Epithelial cell of proximal tubule (primary cell): Measurements from ENCODE around the gene GNAZ. TPM values are rescaled to one million over a fixed set of nuclear protein-coding genes. Genes with fewer than 3 reads are reported as not detected.

Experiments used
- DNase-seq: peaks from one replicate; pipeline ENCODE4 v3.0.0-alpha.2; 2011; ENCODE audit warnings: low read depth
- H3K4me3 ChIP-seq: 2 replicates; pipeline ENCODE4 v1.5.1; 2011; ENCODE audit warnings: low read depth, mild to moderate bottlenecking, low read length
- total RNA-seq: library from RNA; depleted of rRNA; stranded (reverse); fragments of >200 nt; gene quantifications from 2 replicates; pipeline ENCODE4 v1.2.3, GENCODE V29; 2015
- TF ChIP-seq, protein P1 (sequence below): conservative IDR thresholded peaks from 2 replicates; pipeline ENCODE4 v1.5.1; 2012; ENCODE audit warnings: low read depth, mild to moderate bottlenecking, low read length

GNAZ gene
- total RNA-seq, 1 donor from 2014 or later, result 10.3 TPM

DNA sequence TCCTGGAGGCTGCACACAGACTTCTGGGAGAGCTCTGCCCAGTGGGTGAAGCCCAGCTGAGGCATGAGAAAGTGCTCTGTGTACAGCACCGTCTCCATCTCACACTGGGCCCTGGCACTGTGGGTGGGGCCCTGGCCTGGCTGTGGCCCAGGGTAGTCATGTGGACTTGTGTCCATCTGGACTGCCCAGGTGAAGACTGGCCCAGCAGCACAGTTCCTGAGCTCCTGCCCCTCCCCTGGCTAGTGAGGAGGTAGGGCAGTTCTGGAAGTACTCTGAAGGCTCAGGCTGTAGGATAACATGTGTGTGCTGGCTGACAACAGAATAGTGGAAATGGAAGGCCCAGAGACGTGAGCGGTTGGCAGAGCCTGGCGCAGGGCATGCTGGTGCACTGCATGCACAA is 36.0 kb downstream of the GNAZ start:
- TF ChIP-seq, protein P1, sequence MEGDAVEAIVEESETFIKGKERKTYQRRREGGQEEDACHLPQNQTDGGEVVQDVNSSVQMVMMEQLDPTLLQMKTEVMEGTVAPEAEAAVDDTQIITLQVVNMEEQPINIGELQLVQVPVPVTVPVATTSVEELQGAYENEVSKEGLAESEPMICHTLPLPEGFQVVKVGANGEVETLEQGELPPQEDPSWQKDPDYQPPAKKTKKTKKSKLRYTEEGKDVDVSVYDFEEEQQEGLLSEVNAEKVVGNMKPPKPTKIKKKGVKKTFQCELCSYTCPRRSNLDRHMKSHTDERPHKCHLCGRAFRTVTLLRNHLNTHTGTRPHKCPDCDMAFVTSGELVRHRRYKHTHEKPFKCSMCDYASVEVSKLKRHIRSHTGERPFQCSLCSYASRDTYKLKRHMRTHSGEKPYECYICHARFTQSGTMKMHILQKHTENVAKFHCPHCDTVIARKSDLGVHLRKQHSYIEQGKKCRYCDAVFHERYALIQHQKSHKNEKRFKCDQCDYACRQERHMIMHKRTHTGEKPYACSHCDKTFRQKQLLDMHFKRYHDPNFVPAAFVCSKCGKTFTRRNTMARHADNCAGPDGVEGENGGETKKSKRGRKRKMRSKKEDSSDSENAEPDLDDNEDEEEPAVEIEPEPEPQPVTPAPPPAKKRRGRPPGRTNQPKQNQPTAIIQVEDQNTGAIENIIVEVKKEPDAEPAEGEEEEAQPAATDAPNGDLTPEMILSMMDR, result no peak
- no peak overlapping the region for H3K4me3 ChIP-seq
- no peak for DNase-seq

DNA sequence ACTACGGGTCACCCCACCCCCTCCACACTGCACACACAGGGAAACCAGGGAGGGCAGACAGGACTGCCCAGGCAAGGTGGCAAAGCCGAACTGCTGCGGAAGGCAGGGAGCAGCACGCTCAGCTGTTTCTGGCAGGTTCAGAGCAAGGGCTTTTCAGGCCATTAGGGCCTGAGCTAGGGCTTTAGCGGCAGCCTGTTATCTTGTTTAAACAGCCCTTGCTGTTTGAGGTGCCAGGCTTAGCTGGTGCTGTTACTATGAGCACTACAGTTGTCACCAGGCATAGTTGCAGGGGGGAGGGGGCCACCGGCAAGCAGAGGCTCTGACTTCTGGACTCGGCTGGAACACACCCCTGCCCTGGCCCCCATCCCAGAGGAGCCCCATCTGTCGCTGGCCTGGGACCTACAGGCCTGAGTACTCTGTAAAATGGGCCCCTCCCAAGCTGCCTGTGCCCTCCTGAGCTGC is 36.6 kb downstream of the GNAZ start:
- TF ChIP-seq, protein P1, result no peak
- H3K4me3 ChIP-seq, result no peak overlapping the region
- DNase-seq, result no peak

DNA sequence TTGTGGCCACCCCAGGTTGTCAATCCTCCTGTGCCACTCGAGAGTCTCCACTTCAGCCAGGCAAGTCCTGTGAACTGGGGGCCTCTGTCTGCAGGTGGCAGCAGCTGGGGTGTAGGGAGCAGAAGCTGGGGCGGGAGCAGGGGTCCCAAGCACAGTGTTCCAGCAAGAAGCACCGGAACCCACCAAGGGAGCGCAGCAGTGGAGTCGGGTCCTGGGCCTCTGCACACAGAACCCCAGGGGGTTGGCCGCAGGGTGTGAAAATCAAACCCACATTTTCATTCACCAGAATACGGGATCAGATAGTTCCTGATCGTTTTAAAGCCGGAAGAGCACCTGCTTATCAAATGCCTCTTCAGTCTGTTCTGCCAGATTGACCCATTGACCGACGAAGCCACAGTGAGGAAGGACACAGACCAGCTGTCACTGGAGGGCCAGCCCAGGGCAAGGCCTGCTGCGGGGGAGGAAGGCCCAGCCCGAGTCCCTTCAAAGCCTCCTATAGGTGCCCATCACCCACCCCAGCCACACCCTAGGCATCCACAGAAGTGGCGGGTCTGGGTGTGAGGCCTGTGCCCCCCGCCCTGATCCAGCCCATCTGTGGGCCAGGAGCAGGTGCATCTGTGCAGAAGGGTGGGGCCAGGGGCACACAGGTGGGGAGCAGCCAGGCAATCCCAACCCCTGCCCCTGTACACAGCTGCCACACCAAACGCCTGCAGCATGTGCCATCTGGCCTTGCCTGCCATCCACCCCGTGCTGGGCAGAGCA is 37.3 kb downstream of the GNAZ start:
- TF ChIP-seq, protein P1, result no peak
- H3K4me3 ChIP-seq, result no peak overlapping the region

DNA sequence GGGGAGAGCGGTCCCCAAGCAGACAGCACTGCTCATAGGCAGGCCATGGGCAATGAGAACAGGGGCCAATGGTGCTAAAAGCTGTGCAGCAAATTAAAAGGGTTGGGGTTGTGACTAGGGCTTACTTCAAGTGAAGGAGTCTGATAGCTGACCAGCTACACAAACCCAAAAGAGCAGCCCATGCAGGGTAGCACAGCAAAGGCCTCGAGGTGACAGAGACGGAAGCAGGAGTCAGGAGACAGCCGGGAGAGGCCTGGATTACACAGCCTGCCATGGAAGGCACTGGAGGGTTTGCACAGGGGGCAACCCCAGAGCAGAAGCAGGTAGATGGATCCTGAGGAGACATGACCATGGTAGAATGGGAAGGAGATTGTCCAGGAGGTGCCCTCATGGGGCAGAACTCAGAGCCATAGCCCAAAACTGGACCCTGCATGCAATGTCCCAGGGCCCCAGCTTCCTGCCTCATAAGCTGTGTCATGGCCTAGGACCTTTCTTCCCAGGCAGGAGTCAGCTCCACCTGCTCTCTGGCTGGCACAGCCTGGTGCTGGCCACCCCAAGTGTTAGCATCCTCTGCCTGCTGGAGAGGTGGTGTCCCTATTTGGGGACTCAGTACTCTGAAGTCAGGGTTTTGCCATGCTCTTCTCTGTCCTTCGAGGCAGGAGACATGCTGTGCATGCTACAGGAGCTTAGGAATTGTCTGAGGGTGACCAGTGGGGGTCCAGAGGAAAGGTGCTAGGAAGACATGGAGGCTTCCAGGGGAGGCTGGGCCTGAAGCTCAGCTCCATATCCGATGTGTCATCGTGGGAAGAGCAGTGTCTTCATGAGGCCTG is 38.1 kb downstream of the GNAZ start:
- TF ChIP-seq, protein P1, result no peak
- H3K4me3 ChIP-seq, result no peak overlapping the region
- DNase-seq, result no peak

More for the DNA sequence above, 37.3 kb downstream of the GNAZ start:
- DNase-seq, result no peak

DNA sequence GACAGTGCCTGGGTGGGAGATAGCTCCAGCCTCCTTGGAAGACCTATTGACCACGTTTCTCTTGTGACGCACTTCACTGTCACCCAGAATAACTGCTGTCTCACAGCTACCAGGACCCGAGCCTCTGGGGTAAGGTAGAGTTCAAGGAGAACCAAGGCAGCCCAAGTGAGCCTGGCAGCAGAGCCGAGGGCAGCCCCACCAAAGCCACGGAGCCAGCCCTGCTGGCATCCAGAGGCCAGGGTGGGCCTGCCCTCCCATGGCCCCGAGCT is 38.7 kb downstream of the GNAZ start:
- no peak for DNase-seq
- TF ChIP-seq, protein P1, result no peak
- H3K4me3 ChIP-seq, result no peak overlapping the region

DNA sequence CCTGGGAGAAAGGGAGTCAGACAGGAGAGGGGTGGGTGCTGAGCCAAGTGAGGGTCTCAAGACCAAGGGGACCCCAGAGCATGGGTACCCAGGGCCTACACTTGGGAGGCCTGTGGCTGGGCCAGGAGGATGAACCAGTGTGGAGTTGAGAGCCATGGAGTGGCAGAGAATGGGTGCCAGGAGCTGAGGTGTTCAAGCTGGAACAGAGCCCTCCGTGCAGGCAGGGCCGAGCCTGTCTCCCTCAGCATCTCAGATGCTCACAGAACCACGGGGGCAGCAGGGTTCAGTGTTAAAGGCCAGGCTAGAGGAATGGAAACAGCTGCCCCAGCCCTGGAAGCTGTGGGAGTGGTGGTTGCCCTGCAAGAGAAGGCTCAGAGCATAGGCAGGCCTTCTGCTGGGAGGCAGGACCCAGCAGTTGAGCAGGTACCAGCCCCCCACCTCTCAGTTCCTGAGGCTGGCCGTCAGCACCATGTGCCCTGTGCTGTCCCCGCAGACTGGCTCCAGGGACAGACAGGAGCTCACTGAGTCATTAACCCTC is 39.2 kb downstream of the GNAZ start:
- TF ChIP-seq, protein P1, result no peak
- H3K4me3 ChIP-seq, result no peak overlapping the region
- no peak for DNase-seq
